GM18498 (cell line): ENCODE data around the gene SEMA4A.
"Not testable (repeated sequence)": the region's sequence is repeated elsewhere in the genome, so short reads cannot be mapped to it uniquely, and the experiment has no call there.

Source experiments
- ATAC-seq: cut with Tn5 transposase; IDR thresholded peaks from one replicate; pipeline ENCODE4 v1.9.1; 2021; ENCODE audit warnings: mild to moderate bottlenecking, moderate library complexity; ENCODE audit not compliant: unreplicated experiment

SEMA4A gene

GRCh38 chr1:156153362-156153761 is at the start of gene SEMA4A:
Gene SEMA4A (plus strand): TSS chr1:156153585. CDS start chr1:156154579, 994 bp downstream.
- ATAC-seq: no peak

DNA sequence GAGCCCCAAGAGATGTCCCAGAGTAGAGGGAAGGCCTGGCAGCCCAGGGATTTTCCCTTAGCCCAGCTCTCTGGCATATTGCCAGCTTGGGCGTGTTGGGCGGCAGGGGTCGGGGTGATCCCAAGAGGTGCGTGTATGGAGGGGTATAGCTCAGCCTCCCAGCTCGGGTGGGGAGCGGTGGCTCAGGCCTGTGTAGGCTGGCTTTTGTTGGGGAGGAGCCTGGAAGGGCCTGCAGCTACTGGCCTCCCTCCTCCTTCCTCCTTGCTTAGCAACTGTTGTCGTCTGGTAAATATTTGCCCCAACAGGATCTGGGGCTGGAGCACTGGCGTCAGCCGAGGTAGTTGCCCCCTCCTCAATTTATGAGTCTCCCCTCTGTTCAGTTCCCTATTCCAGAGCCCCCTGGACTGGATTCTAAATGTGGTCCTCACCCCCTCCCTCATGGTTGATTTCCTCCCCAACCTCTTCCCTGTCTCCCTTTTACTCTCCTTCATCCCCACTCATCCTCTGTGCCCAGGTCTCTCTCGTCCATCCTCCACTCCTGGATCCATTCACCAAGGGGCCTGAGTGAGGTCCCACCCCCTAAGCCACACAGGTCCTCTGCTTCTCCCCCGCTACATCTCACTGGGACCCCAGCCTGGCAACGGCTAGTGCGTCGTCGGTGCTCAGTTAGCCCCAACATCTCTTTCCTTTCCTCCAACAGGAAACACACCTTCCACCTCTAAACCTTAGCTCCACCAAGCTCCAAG is 49.1 kb upstream of the SEMA4A start:
- no peak for ATAC-seq

DNA sequence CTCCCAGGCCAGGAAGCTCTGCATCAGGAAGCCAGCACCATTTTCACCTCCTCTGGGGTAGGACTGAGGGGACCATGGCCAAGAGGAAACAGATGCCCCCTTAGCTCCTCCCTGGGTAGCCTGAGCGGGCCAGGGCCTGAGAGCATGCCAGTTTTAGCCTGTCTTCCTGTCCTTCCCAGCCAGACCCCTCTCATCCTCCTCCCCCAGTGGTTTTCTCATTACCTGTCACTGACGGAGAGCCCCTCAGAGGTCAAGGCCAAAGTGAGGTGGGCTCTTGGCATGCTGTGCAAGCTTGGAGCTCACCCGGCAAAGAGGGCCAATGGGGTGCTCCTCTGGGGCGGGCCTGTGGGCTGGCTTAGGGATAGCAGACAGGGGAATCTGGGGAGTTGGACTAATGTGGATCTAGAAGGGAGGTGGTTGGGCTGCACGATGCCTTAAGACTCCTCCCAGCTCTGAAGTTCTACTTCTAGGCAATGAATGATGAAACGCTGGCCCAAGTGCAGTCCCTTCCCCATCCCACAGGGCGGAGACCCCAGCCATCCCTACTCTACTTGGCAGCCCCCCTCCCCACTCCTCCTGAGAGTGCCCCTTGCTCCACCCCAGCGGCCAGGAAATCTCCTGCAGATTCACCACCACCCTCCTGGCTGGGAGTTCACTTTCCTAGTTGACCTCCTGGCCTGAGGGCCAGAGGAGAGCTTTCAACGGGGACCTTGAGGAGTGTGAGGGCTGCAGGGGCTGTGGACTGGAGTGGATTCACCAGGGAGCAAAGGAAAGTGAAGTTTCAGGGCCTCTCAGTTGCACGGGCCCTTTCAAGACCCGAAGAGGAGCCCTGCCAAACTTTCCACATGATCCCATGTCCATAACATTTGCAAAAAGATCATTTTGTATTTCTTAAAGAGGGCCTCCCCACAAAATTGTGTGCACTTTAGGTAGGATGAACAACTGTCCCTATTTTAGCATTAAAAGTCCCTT is 48.2 kb upstream of the SEMA4A start:
- ATAC-seq: no peak

- ATAC-seq: no peak
Observed at GRCh38 chr1:156106624-156107488, 46.5 kb upstream of the SEMA4A start.

DNA sequence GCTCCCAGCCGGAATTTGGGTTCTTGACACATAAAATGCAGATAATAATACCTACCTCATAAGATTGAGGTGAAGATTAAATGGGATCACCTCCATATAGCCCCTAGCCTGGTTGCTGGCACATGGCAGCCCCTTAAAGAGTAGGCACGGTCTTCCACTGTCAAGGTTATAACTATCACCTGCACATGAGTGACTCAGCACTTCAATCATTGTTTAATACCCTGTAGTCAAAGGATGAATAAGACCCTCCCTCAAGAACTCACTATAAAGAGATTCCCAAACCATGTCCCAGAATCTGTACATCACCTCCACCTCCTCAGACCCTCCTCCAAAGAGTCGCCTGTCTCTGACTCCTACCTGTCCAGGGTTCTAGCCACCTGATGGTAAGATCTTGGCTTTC is 45.3 kb upstream of the SEMA4A start:
- no peak for ATAC-seq

DNA sequence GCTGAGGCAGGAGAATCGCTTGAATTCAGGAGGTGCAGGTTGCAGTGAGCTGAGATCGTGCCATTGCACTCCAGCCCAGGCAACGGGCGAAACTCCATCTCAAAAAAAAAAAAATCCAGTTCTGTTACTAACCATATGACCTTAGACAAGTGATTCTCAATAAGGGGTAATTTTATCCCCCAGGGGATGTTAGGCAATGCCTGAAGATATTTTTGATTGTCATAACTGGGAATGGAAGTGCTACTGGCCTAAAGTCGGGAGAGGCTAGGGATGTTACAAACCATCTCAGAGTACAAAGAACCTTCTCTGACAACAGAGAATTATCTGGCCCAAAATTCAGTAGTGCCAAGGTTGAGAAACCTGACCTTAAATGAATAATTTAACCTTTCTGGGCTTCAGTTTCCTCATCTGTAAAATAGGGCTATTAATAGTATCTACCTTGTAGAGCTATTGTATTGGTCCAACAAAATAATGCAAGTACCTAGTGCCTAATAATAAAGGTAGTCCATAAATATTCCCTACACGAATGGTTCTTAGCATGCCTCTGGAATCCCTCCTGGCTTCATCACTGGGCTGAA is 44.6 kb upstream of the SEMA4A start:
- ATAC-seq: no peak

GRCh38 chr1:156110252-156110651 is 43.1 kb upstream of the SEMA4A start:
- no peak for ATAC-seq

DNA sequence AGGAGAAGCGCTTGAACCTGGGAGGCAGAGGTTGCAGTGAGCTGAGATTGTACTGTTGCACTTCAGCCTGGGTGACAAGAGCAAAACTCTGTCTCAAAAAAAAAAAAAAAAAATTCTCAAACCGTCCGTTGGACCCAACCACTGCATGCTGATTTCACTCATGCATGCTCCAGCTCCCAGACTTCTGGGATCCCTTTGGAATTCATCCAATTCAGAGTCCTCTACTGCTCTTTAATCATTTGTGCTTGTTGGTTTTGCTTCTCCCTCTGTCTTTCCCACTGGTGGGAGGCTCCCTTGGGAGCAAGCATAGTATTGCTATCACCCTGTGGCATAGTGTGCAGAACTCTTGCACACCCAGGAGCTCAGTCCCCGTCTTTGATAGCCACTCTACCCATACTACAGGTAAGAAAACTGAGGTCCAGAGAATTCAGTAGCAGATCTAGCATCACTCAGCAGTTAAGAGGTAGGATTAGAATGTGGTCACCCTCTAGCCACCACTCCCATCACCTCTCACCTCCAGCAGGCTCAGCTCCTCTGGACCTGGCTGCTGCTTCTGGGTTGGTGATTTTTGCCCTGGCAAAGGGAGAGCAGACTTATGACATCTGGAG is 41.9 kb upstream of the SEMA4A start:
- no peak for ATAC-seq

GRCh38 chr1:156112276-156113137 is 40.9 kb upstream of the SEMA4A start:
- ATAC-seq: no peak

DNA sequence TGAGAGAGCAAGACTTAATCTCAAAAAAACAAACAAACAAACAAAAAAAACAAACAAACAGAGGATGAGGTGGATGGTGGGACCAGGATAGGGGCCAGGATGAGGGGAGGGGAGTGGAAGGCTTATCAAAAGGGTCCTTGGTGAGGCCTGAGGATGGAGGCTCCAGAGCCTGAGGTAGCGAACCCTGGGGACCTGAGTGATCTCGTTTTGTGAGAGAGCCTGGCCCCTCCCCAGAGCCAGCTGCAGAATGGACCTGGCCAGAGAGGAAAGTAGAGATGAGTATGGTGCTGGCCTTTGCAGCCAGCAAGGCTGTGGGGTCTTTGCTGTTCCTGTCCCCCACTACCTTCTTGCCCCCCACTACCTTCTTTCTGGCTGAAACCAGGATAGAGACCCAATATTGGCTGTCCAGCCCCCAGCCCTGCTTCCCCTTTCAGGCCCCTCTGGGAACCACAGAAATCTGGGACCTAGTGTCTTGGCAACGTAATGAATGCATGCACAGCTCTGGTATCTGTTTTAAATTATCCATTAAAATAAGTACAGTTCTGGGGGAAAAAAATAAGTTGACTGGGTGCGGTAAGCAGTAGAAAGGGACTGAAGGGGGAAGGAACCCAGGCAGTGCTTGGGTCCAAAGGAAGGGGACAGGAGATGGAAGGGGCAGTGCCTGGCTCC is 40.0 kb upstream of the SEMA4A start:
- ATAC-seq: no peak

- peak; percentile 77 for ATAC-seq
Observed at GRCh38 chr1:156114101-156114918, 39.1 kb upstream of the SEMA4A start, which contains the start of gene LMNA. Gene LMNA (plus strand): TSS chr1:156114711. CDS start chr1:156114919, 208 bp downstream.

DNA sequence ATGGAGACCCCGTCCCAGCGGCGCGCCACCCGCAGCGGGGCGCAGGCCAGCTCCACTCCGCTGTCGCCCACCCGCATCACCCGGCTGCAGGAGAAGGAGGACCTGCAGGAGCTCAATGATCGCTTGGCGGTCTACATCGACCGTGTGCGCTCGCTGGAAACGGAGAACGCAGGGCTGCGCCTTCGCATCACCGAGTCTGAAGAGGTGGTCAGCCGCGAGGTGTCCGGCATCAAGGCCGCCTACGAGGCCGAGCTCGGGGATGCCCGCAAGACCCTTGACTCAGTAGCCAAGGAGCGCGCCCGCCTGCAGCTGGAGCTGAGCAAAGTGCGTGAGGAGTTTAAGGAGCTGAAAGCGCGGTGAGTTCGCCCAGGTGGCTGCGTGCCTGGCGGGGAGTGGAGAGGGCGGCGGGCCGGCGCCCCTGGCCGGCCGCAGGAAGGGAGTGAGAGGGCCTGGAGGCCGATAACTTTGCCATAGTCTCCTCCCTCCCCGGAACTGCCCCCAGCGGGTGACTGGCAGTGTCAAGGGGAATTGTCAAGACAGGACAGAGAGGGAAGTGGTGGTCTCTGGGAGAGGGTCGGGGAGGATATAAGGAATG is 38.4 kb upstream of the SEMA4A start:
- ATAC-seq: peak; percentile 13

DNA sequence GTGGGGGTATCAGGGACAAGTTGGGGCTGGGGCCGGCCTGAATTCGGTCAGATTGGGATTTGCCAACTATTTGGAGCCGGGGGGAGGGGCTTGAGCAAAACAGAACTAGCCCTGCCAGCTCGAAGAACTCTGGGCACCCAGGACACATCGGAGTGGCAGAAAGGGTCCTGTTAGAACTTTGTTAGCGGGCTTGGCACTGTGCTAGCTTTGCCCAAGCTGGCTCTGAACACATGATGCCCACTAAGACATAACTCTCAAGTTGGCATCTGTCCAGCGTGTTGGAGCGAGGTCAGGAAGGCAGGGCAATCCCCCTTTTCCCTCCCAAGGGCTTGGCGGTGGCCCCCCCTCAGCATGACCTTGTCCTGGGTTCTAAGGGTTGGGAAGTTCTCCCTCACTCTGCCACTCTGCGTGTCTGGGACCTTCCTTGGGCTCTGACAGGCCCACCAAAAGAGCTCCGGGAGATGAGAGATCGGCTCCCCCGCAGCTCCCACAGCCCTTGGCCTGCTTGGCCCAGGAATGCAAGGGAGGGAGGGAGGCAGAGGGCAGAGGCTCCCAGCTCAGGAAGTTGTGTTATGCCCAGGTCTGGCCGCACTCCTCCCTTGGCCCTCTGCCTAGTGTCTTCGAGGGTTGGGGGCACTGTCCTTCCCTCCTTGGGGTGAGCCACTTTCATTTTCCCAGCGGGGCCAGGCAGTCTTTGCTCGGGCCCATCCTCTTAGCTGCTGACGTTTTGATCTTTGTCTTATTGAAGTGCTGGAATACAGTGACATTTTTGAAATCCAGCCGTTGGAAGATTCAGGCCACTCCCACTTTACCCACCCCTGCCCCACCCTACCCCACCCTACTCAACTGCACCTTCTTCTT is 37.6 kb upstream of the SEMA4A start:
- ATAC-seq: no peak

- not testable (repeated sequence) for ATAC-seq
Observed at GRCh38 chr1:156116731-156117130, 36.7 kb upstream of the SEMA4A start.

- ATAC-seq: no peak
Observed at GRCh38 chr1:156117414-156118176, 35.8 kb upstream of the SEMA4A start.
